WTC11 (cell line): ENCODE data around the gene PDLIM5. TPM values are rescaled to one million over a fixed set of nuclear protein-coding genes. Genes with fewer than 3 reads are reported as not detected.

Experiments used
- ATAC-seq: fragments of 200-7000 bp; cut with Tn5 transposase; 2 replicates; pipeline ENCODE4 v1.10.0; 2021; ENCODE audit warnings: mild to moderate bottlenecking, moderate library complexity
- CTCF ChIA-PET: fragments of 300-600 bp; sonication (Branson Sonifier 250); formaldehyde crosslinking; loops from one replicate; lab custom pipeline; 2021; ENCODE audit warnings: antibody characterized with exemption; lab: Charles Lee
- POLR2A ChIA-PET: fragments of 350-600 bp; sonication (Branson Sonifier 250); formaldehyde crosslinking; loops from one replicate; lab custom pipeline; 2021; ENCODE audit warnings: antibody characterized with exemption; lab: Charles Lee
- DNase-seq: peaks from one replicate; pipeline ENCODE4 v3.0.0; 2021; ENCODE audit warnings: low spot score
- H3K27ac Mint-ChIP-seq: 2 replicates; pipeline ENCODE4 v1.8.0; 2021; ENCODE audit warnings: mixed read lengths
- H3K27me3 Mint-ChIP-seq: 2 replicates; pipeline ENCODE4 v1.8.0; 2021; ENCODE audit warnings: low read depth, mild to moderate bottlenecking, moderate library complexity, mixed read lengths
- H3K36me3 Mint-ChIP-seq: 2 replicates; pipeline ENCODE4 v1.8.0; 2021; ENCODE audit warnings: mixed read lengths
- H3K4me1 Mint-ChIP-seq: 2 replicates; pipeline ENCODE4 v1.8.0; 2022; ENCODE audit warnings: mixed read lengths
- H3K4me3 Mint-ChIP-seq: 2 replicates; pipeline ENCODE4 v1.8.0; 2021; ENCODE audit warnings: mild to moderate bottlenecking, moderate library complexity, mixed read lengths
- H3K9me3 Mint-ChIP-seq: 2 replicates; pipeline ENCODE4 v1.8.0; 2021; ENCODE audit warnings: mixed read lengths
- CREB1 ChIP-seq: sonication (generic); formaldehyde crosslinking; IDR thresholded peaks from 2 replicates; pipeline ENCODE4 v1.8.0; 2023; ENCODE audit warnings: mild to moderate bottlenecking, missing genetic modification reagents
- E2F1 ChIP-seq: sonication (generic); formaldehyde crosslinking; IDR thresholded peaks from 2 replicates; pipeline ENCODE4 v1.8.0; 2022; ENCODE audit warnings: mild to moderate bottlenecking, missing genetic modification reagents
- ELF4 ChIP-seq: sonication (generic); formaldehyde crosslinking; IDR thresholded peaks from 2 replicates; pipeline ENCODE4 v1.8.1; 2022; ENCODE audit warnings: low read depth, mild to moderate bottlenecking, moderate library complexity, missing genetic modification reagents
- EMX1 ChIP-seq: fragments of 250-450 bp; sonication (Bioruptor Pico); IDR thresholded peaks from 2 replicates; pipeline ENCODE4 v1.8.0; 2021; ENCODE audit warnings: mild to moderate bottlenecking
- ESRRA ChIP-seq: sonication (generic); formaldehyde crosslinking; IDR thresholded peaks from 2 replicates; pipeline ENCODE4 v1.8.1; 2022; ENCODE audit warnings: mild to moderate bottlenecking, missing genetic modification reagents, borderline replicate concordance
- GRHL2 ChIP-seq: fragments of 250-450 bp; sonication (Bioruptor Pico); IDR thresholded peaks from 2 replicates; pipeline ENCODE4 v1.8.0; 2022; ENCODE audit warnings: mild to moderate bottlenecking, moderate library complexity; ENCODE audit not compliant: insufficient replicate concordance, severe bottlenecking
- JAZF1 ChIP-seq: fragments of 250-450 bp; sonication (Bioruptor Pico); IDR thresholded peaks from 2 replicates; pipeline ENCODE4 v1.9.0; 2021; ENCODE audit warnings: moderate library complexity, mild to moderate bottlenecking, inconsistent platforms
- KAT7 ChIP-seq: sonication (generic); formaldehyde crosslinking; IDR thresholded peaks from 2 replicates; pipeline ENCODE4 v1.8.1; 2023; ENCODE audit warnings: missing genetic modification reagents, mild to moderate bottlenecking, borderline replicate concordance
- MXD4 ChIP-seq: fragments of 250-450 bp; sonication (Bioruptor Pico); IDR thresholded peaks from 2 replicates; pipeline ENCODE4 v1.8.0; 2021; ENCODE audit warnings: mild to moderate bottlenecking, moderate library complexity, borderline replicate concordance
- NR1H2 ChIP-seq: sonication (generic); formaldehyde crosslinking; IDR thresholded peaks from 2 replicates; pipeline ENCODE4 v1.9.0; 2021; ENCODE audit warnings: mild to moderate bottlenecking, moderate library complexity, missing genetic modification reagents
- NR2C2 ChIP-seq: sonication (generic); formaldehyde crosslinking; IDR thresholded peaks from 2 replicates; pipeline ENCODE4 v1.8.0; 2022; ENCODE audit warnings: mild to moderate bottlenecking, missing genetic modification reagents
- PRRX2 ChIP-seq: fragments of 250-450 bp; sonication (Bioruptor Pico); IDR thresholded peaks from 2 replicates; pipeline ENCODE4 v1.8.0; 2021; ENCODE audit warnings: mild to moderate bottlenecking
- SMAD4 ChIP-seq: sonication (generic); formaldehyde crosslinking; IDR thresholded peaks from 2 replicates; pipeline ENCODE4 v1.8.0; 2022; ENCODE audit warnings: mild to moderate bottlenecking, missing genetic modification reagents
- TP53 ChIP-seq: sonication (generic); formaldehyde crosslinking; IDR thresholded peaks from 2 replicates; pipeline ENCODE4 v1.8.1; 2023; ENCODE audit warnings: mild to moderate bottlenecking, missing genetic modification reagents
- USF1 ChIP-seq: sonication (generic); formaldehyde crosslinking; IDR thresholded peaks from 2 replicates; pipeline ENCODE4 v1.8.0; 2022; ENCODE audit warnings: mild to moderate bottlenecking, missing genetic modification reagents
- ZBTB21 ChIP-seq: sonication (generic); formaldehyde crosslinking; IDR thresholded peaks from 2 replicates; pipeline ENCODE4 v1.8.1; 2023; ENCODE audit warnings: mild to moderate bottlenecking, missing genetic modification reagents, borderline replicate concordance
- ZNF138 ChIP-seq: sonication (generic); formaldehyde crosslinking; conservative IDR thresholded peaks from 2 replicates; pipeline ENCODE4 v1.8.1; 2022; ENCODE audit warnings: mild to moderate bottlenecking, moderate library complexity, missing genetic modification reagents
- ZNF423 ChIP-seq: fragments of 250-450 bp; sonication (Bioruptor Pico); IDR thresholded peaks from 2 replicates; pipeline ENCODE4 v2.1.2; 2022; ENCODE audit warnings: mild to moderate bottlenecking, moderate library complexity
- ZNF532 ChIP-seq: fragments of 250-450 bp; sonication (Bioruptor Pico); IDR thresholded peaks from 2 replicates; pipeline ENCODE4 v1.9.0; 2021; ENCODE audit warnings: mild to moderate bottlenecking, borderline replicate concordance
- total RNA-seq: library from RNA; stranded (reverse); gene quantifications from 3 replicates; pipeline ENCODE4 v1.2.3, GENCODE V29; 2021

Gene PDLIM5
- total RNA-seq, 1 experiment from 2014 or later: 51.5 TPM

GRCh38 chr4:94583914-94584641, 132.3 kb downstream of the PDLIM5 start:
- Mint-ChIP-seq H3K9me3 (no peaks in the 10 kb centered on the region), H3K4me3 (no peak overlapping the region), H3K27ac (no peak overlapping the region), H3K4me1 (peaks cover 4% of the 10 kb centered on the region; the same call in 1 of the 2 replicates), H3K27me3 (no peaks in the 10 kb centered on the region), H3K36me3 (0 out of 2 replicates have a peak, but pooled peaks cover 3% of the 10 kb centered on the region)
- TF ChIP-seq NR2C2 (CRISPR knock-in tag): no peak
- no peak for TF ChIP-seq JAZF1
- ChIA-PET POLR2A (no interaction called here), CTCF (no interaction called here)
- DNase-seq (no peak), ATAC-seq (no peak)

- Mint-ChIP-seq H3K36me3 (peaks cover 3% of the 10 kb centered on the region; the same call in 1 of the 2 replicates), H3K27me3 (no peaks in the 10 kb centered on the region), H3K27ac (no peak overlapping the region), H3K4me3 (no peak overlapping the region), H3K9me3 (no peaks in the 10 kb centered on the region), H3K4me1 (no peaks in the 10 kb centered on the region; the same call in 1 of the 2 replicates)
- POLR2A ChIA-PET: no interaction called here
- TF ChIP-seq CREB1 (no peak), TP53 (CRISPR knock-in tag) (no peak), USF1 (CRISPR knock-in tag) (no peak), ZBTB21 (CRISPR knock-in tag) (no peak), EMX1 (CRISPR knock-in tag) (no peak), ZNF532 (CRISPR knock-in tag) (no peak), KAT7 (no peak), MXD4 (CRISPR knock-in tag) (no peak), SMAD4 (CRISPR knock-in tag) (no peak), ESRRA (CRISPR knock-in tag) (no peak), NR1H2 (CRISPR knock-in tag) (no peak), GRHL2 (CRISPR knock-in tag) (no peak), PRRX2 (no peak), E2F1 (CRISPR knock-in tag) (no peak), ZNF423 (CRISPR knock-in tag) (no peak), ELF4 (CRISPR knock-in tag) (no peak), ZNF138 (no peak)
- CTCF ChIA-PET: no interaction called here
- no peak for DNase-seq
- no peak for ATAC-seq
Observed at GRCh38 chr4:94588896-94589693, 137.4 kb downstream of the PDLIM5 start.
